Activated CD4-positive, alpha-beta T cell treated with anti-CD3 and anti-CD28 coated beads, Interleukin-2, amount 50 U/mL, for 4 hours (primary cell): ENCODE results near the gene NSUN6.
"Not testable (repeated sequence)": the region's sequence is repeated elsewhere in the genome, so short reads cannot be mapped to it uniquely, and the experiment has no call there.

Experiments
- DNase-seq, 2 experiments: peaks; one replicate each; pipeline ENCODE4 v3.0.0-alpha.2; 2020

The NSUN6 gene

GRCh38 chr10:18659125-18659818, 7.9 kb upstream of the NSUN6 start, which contains the start of gene ARL5B:
ARL5B (plus strand) TSS chr10:18659431; CDS start chr10:18659638, 207 bp downstream.
- DNase-seq = peak; percentile 96 to 97

GRCh38 chr10:18658271-18659124, 7.1 kb upstream of the NSUN6 start:
- no peak for DNase-seq

GRCh38 chr10:18656724-18657123, 5.3 kb upstream of the NSUN6 start:
- DNase-seq = no peak

- DNase-seq = no peak
Observed at GRCh38 chr10:18653112-18653511, 1.7 kb upstream of the NSUN6 start.

GRCh38 chr10:18650404-18650997, 886 bp downstream of the NSUN6 start:
- DNase-seq = no peak

- DNase-seq = no peak
Observed at GRCh38 chr10:18649364-18649959, 1.9 kb downstream of the NSUN6 start.

GRCh38 chr10:18647945-18648344, 3.4 kb downstream of the NSUN6 start:
- DNase-seq = no peak

- DNase-seq = no peak
Observed at GRCh38 chr10:18647151-18647550, 4.2 kb downstream of the NSUN6 start.

- not testable (repeated sequence) for DNase-seq
Observed at GRCh38 chr10:18639719-18640118, 11.7 kb downstream of the NSUN6 start.

GRCh38 chr10:18637400-18637799, 14.0 kb downstream of the NSUN6 start:
- not testable (repeated sequence) for DNase-seq

- DNase-seq = no peak
Observed at GRCh38 chr10:18635995-18636394, 15.4 kb downstream of the NSUN6 start.

- DNase-seq = not testable (repeated sequence)
Observed at GRCh38 chr10:18632500-18632899, 18.9 kb downstream of the NSUN6 start.

- peak; percentile 67 to 68 for DNase-seq
Observed at GRCh38 chr10:18627452-18628018, 23.9 kb downstream of the NSUN6 start.

- DNase-seq = no peak
Observed at GRCh38 chr10:18625886-18626285, 25.5 kb downstream of the NSUN6 start.

- not testable (repeated sequence) for DNase-seq
Observed at GRCh38 chr10:18623671-18624070, 27.7 kb downstream of the NSUN6 start.

- DNase-seq = no peak
Observed at GRCh38 chr10:18620856-18621255, 30.5 kb downstream of the NSUN6 start.

- DNase-seq = no peak
Observed at GRCh38 chr10:18619016-18619415, 32.4 kb downstream of the NSUN6 start.

- DNase-seq = no peak
Observed at GRCh38 chr10:18616337-18616736, 35.0 kb downstream of the NSUN6 start.

- DNase-seq = no peak
Observed at GRCh38 chr10:18615618-18616017, 35.8 kb downstream of the NSUN6 start.

- DNase-seq = no peak
Observed at GRCh38 chr10:18611168-18611567, 40.2 kb downstream of the NSUN6 start.

- no peak for DNase-seq
Observed at GRCh38 chr10:18610517-18610916, 40.9 kb downstream of the NSUN6 start.

GRCh38 chr10:18608596-18608995, 42.8 kb downstream of the NSUN6 start:
- no peak for DNase-seq
